Neutrophil (primary cell): ENCODE results near the gene USH2A.

Experiments
- H3K27ac ChIP-seq: fragments of 200-600 bp; sonication (generic); 2 replicates; pipeline ENCODE4 v1.5.1; 2016; ENCODE audit warnings: mild to moderate bottlenecking, moderate library complexity
- H3K27me3 ChIP-seq: fragments of 200-600 bp; sonication (generic); 2 replicates; pipeline ENCODE4 v1.6.0; 2016; ENCODE audit warnings: mild to moderate bottlenecking
- H3K36me3 ChIP-seq: fragments of 200-600 bp; sonication (generic); 2 replicates; pipeline ENCODE4 v1.5.1; 2017
- H3K4me1 ChIP-seq, 2 experiments: fragments of 200-600 bp in 1 of 2; sonication (generic) in 1 of 2; 1 replicate in 1 of 2; 2 replicates in 1 of 2; pipeline versions ENCODE4 v1.5.1 to v1.6.1; 2013 to 2016; ENCODE audit warnings: low read depth in 1 of 2, low read length in 1 of 2, mild to moderate bottlenecking in 1 of 2, moderate library complexity in 1 of 2; ENCODE audit not compliant: control insufficient read depth in 1 of 2, insufficient read depth in 1 of 2
- H3K4me3 ChIP-seq, 2 experiments: fragments of 200-600 bp in 1 of 2; sonication (generic) in 1 of 2; 1 replicate in 1 of 2; 2 replicates in 1 of 2; pipeline ENCODE4 v1.5.1; 2013 to 2016; ENCODE audit warnings: low read depth in 1 of 2, low read length in 1 of 2, mild to moderate bottlenecking in 1 of 2, moderate library complexity in 1 of 2
- H3K9me3 ChIP-seq: fragments of 200-600 bp; sonication (generic); 2 replicates; pipeline ENCODE4 v1.5.1; 2016
- CTCF ChIP-seq: fragments of 200-600 bp; sonication (generic); IDR thresholded peaks from 2 replicates; pipeline ENCODE4 v1.5.1; 2016; ENCODE audit warnings: antibody characterized with exemption

The USH2A gene

DNA sequence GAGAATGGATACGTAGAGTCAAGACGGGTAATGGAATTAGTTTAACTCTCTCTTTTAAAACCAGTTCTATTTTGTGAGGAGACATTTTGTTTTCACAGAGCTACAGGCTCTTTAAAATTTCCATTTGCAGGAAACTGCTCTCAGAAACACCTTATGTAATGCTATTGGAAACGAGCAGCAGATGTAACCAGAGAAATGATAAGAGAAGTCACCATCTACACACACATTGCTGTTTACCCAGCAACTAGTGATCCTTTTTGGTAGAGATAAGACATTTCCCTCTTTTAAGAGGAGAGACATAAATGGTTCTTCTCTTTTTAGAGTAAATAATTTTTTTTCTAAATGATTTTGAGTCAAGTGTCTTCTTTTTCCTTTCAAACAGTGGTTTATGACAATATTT lies 775.5 kb downstream of the USH2A start:
- no peaks in the 10 kb centered on the region for H3K27me3 ChIP-seq
- no peaks in the 10 kb centered on the region for H3K36me3 ChIP-seq
- no peak overlapping the region for H3K27ac ChIP-seq
- TF ChIP-seq CTCF = no peak
- H3K4me3 ChIP-seq = no peak overlapping the region
- no peaks in the 10 kb centered on the region for H3K9me3 ChIP-seq
- no peaks in the 10 kb centered on the region for H3K4me1 ChIP-seq

DNA sequence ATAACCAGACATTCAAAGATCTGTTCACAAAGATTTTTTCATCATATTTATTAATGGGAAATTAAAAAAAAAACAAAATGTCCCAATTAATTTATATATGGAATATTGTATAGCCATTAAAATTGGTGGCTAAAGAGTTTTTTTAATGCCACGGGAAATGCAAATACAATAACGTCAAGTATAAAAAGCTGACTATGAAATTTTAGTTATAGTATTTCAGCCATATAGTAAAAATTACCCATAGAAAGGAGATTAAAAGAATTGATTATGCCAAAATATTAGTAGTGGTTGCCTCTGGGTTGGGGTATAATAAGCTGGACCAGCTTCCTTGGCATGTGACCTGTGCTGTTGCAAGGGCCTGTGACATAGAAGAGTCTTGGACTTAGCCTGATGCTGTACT lies 777.4 kb downstream of the USH2A start:
- H3K36me3 ChIP-seq = no peaks in the 10 kb centered on the region
- no peaks in the 10 kb centered on the region for H3K4me1 ChIP-seq
- no peaks in the 10 kb centered on the region for H3K27me3 ChIP-seq
- H3K4me3 ChIP-seq = no peak overlapping the region
- H3K9me3 ChIP-seq = no peaks in the 10 kb centered on the region
- H3K27ac ChIP-seq = no peak overlapping the region
- TF ChIP-seq CTCF = no peak

- Histone ChIP-seq H3K9me3 (no peaks in the 10 kb centered on the region), H3K36me3 (no peaks in the 10 kb centered on the region), H3K4me3 (no peak overlapping the region), H3K27me3 (no peaks in the 10 kb centered on the region), H3K4me1 (no peaks in the 10 kb centered on the region), H3K27ac (no peak overlapping the region)
- TF ChIP-seq CTCF = no peak
Measured at GRCh38 chr1:215645182-215645581, 778.1 kb downstream of the USH2A start.

DNA sequence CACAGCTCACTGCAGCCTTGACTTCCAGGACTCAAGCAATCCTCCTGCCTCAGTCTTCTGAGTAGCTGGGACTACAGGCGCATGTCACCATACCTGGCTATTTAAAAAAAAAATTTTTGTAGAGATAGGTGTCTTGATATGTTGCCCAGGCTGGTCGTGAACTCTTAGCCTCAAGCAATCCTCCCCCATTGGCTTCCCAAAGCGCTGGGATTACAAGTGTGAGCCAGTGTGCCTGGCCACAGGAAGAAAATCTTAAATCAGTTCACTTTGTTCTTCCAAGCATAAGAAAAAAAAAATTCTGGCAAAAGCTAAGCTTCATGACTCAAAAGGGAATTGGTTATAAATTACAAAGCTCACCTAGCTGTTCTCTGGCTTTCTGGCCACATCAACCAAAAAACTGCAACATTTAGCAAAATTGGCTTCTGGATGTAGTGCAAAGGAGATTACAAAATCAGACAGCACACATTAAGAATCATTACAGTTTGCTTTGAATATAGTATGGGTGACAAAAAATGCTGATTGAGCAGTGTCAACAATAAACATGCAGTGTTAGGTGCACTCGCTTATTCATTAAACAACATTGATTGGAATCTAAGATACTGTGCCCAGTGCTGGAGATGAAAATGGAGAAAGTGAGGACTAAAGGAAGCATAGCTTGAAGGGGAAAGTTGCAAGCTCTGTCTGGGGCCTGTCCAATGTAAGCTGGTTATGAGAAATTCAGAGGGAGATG lies 779.5 kb downstream of the USH2A start:
- H3K4me1 ChIP-seq = no peaks in the 10 kb centered on the region
- no peak overlapping the region for H3K27ac ChIP-seq
- H3K36me3 ChIP-seq = no peaks in the 10 kb centered on the region
- TF ChIP-seq CTCF = no peak
- H3K4me3 ChIP-seq = no peak overlapping the region
- no peaks in the 10 kb centered on the region for H3K27me3 ChIP-seq
- no peaks in the 10 kb centered on the region for H3K9me3 ChIP-seq

DNA sequence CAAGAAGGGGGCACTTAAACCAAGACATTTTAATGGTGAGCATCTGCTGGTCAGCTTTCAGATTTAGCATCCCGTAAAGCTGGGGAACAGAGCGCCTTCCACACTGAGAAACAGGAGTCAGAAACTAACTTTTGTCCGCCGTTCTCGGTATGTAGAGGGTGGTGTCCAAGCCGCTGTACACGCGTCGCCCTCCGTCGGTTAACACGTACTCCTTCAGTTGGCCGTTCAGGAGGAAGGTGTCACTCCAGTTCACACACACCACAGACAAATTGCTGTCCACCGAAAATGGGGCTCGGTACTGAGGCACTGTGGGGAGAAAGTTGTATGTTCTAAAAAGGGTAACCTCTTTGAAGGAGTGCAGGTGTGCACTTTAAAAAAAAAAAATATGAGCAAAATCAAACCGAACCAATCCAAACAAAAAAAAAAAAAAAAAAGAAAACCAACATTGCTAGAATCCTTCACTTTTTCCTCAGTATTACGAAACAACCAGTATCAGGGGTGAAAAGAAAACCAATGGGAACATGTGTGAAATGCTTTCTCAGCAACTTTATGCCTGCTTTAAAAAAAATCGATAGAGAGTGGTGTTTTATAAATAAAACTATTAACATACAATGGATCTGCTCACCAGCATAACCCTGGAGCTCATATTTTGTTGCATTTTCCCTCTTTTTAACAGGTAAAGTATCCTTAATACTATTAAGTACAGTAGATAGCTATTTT lies 782.7 kb downstream of the USH2A start:
- Histone ChIP-seq H3K27ac (no peak overlapping the region), H3K27me3 (no peaks in the 10 kb centered on the region), H3K4me1 (no peaks in the 10 kb centered on the region), H3K36me3 (no peaks in the 10 kb centered on the region), H3K9me3 (no peaks in the 10 kb centered on the region), H3K4me3 (no peak overlapping the region)
- no peak for TF ChIP-seq CTCF
